Activated T-cell treated with anti-CD3 and anti-CD28 coated beads, Interleukin-2, amount 50 U/mL, for 24 hours (primary cell): ENCODE results near the gene HOXC13.

Source experiments
- DNase-seq: peaks from one replicate; pipeline ENCODE4 v3.0.0-alpha.2; 2020
- H3K27ac Mint-ChIP-seq: 2 replicates; pipeline ENCODE4 v1.8.0; 2020; ENCODE audit warnings: mild to moderate bottlenecking, mixed read lengths
- H3K27me3 Mint-ChIP-seq: 2 replicates; pipeline ENCODE4 v1.8.0; 2020; ENCODE audit warnings: mixed read lengths
- H3K36me3 Mint-ChIP-seq: 2 replicates; pipeline ENCODE4 v1.8.0; 2020; ENCODE audit warnings: low read depth, mixed read lengths
- H3K4me1 Mint-ChIP-seq: 2 replicates; pipeline ENCODE4 v1.8.0; 2020; ENCODE audit warnings: low read depth, mixed read lengths
- H3K4me3 Mint-ChIP-seq: 2 replicates; pipeline ENCODE4 v1.8.0; 2020; ENCODE audit warnings: mild to moderate bottlenecking, moderate library complexity, mixed read lengths
- H3K9me3 Mint-ChIP-seq: 2 replicates; pipeline ENCODE4 v1.8.0; 2020; ENCODE audit warnings: mixed read lengths

HOXC13 gene

GRCh38 chr12:53947743-53948142 lies 9.1 kb downstream of the HOXC13 start:
- no peak overlapping the region for H3K27ac Mint-ChIP-seq
- peaks cover 11% of the 10 kb centered on the region for H3K4me1 Mint-ChIP-seq
- no peak overlapping the region for H3K4me3 Mint-ChIP-seq
- no peak for DNase-seq
- H3K9me3 Mint-ChIP-seq, result no peaks in the 10 kb centered on the region
- H3K36me3 Mint-ChIP-seq, result no peaks in the 10 kb centered on the region
- H3K27me3 Mint-ChIP-seq, result peaks cover 99% of the 10 kb centered on the region

DNA sequence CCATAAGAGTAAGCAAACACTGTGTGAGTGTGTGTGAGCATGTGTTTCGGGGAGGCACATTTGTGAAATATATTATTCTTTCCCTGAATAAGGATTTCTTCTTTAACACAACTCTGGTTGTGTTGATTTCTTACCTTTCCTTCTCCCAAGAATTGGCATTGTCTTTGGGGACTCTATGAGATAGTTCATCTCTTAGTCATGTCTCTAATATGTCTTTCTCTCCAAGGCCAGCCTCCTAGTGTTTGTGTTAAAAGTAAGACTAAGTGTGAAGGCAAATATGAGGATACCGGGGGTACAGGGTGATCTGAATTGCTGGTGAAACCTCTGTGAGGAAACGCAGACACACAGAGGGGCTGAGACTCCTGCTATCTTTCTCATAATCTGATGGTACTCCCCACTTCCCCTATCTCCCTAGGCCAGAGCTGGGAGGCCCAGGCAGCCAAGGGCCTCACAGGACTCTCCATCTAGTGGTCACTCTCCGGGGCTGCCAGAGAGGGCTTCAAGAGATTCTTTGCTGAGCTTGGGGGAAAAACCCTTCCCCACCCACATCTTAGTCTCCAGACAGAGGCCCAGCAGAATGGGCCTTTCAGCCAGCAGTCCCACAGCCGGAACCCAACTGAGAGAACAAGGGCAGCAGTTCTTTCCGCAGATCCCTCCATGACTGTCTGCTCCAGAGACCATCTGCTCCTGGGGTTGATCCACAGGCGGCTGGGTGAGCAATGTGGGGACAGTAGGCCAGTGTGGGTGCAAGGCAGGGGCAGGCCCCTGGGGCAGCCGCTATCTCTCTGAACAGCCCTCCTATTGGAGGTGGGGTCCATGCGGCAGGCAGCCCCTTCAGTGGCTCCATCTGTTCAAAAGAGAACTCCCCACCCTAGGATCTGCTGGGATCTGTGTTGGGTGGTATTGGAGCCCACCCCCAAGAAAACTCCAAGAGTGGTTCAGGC lies 10.3 kb downstream of the HOXC13 start:
- DNase-seq, result no peak
- H3K27ac Mint-ChIP-seq, result no peak overlapping the region
- no peaks in the 10 kb centered on the region for H3K36me3 Mint-ChIP-seq
- H3K9me3 Mint-ChIP-seq, result no peaks in the 10 kb centered on the region
- no peak overlapping the region for H3K4me3 Mint-ChIP-seq
- H3K4me1 Mint-ChIP-seq, result peaks cover 16% of the 10 kb centered on the region
- peaks cover 99% of the 10 kb centered on the region for H3K27me3 Mint-ChIP-seq

DNA sequence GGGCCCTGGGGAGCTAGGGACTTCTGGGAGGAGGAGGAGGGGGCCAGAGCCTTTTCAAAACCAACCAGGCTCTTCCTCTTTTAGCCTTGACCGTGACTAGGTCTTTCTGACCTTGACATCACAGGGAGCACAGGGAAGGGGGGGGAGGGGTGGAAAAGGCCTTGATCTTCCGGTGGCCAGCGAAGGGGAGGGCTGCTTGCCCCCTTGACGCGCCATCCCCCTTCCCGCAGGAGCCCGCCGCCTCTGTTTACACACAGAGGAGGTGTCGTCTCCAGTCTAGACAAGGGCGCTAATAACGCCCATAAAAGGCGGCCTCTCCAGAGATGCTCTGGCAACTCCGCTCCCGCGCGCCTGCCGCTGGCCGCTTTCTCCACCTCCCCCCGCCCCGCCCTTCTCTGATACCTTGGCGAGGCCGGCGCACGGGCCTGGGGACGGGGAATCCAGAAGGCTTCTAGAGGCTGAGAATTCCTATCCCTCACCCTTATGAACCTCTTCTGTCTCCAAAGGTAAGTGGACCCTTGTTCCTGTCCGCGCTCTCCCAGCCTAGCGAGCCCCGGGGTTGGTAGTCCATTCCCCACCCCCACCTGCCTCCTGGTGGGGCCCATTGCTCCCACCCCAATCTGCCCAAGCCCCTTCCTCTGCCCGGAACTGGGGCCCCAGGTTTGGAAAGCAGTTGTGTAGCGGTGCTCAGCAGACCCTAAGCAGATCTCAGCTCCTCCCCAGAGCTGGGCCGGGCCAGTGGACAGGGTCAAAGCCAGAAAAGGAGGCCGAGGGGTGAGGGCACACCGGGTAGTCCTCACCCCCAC lies 11.2 kb downstream of the HOXC13 start:
- Mint-ChIP-seq H3K4me3 (no peak overlapping the region), H3K4me1 (peaks cover 16% of the 10 kb centered on the region), H3K9me3 (no peaks in the 10 kb centered on the region), H3K27ac (no peak overlapping the region), H3K27me3 (peaks cover 99% of the 10 kb centered on the region), H3K36me3 (no peaks in the 10 kb centered on the region)
- no peak for DNase-seq

DNA sequence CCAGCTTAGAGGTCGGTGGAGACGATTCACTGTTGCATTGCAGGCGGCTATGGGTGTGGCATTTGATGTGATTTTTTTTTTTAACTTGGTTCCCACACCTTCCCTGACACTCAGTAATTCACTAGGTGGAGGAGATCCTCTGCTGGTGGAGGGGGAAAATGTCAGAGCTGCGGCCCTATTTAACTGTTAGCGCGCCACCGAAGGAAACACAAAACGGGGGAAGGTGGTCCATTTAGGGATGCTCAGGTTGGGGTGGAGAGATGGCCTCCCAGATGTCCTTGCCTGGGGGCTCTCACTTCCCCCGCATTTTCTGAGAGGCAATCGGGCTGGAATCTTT lies 11.8 kb downstream of the HOXC13 start:
- Mint-ChIP-seq H3K27me3 (peaks cover 97% of the 10 kb centered on the region), H3K27ac (no peak overlapping the region), H3K4me1 (peaks cover 14% of the 10 kb centered on the region), H3K9me3 (no peaks in the 10 kb centered on the region), H3K4me3 (no peak overlapping the region), H3K36me3 (no peaks in the 10 kb centered on the region)
- DNase-seq, result no peak

GRCh38 chr12:53950789-53951576 lies 12.4 kb downstream of the HOXC13 start:
- H3K36me3 Mint-ChIP-seq, result no peaks in the 10 kb centered on the region
- H3K9me3 Mint-ChIP-seq, result no peaks in the 10 kb centered on the region
- no peak overlapping the region for H3K4me3 Mint-ChIP-seq
- H3K27ac Mint-ChIP-seq, result peak overlapping the region; percentile 44
- H3K27me3 Mint-ChIP-seq, result peaks cover 97% of the 10 kb centered on the region
- DNase-seq, result no peak
- H3K4me1 Mint-ChIP-seq, result peaks cover 18% of the 10 kb centered on the region

DNA sequence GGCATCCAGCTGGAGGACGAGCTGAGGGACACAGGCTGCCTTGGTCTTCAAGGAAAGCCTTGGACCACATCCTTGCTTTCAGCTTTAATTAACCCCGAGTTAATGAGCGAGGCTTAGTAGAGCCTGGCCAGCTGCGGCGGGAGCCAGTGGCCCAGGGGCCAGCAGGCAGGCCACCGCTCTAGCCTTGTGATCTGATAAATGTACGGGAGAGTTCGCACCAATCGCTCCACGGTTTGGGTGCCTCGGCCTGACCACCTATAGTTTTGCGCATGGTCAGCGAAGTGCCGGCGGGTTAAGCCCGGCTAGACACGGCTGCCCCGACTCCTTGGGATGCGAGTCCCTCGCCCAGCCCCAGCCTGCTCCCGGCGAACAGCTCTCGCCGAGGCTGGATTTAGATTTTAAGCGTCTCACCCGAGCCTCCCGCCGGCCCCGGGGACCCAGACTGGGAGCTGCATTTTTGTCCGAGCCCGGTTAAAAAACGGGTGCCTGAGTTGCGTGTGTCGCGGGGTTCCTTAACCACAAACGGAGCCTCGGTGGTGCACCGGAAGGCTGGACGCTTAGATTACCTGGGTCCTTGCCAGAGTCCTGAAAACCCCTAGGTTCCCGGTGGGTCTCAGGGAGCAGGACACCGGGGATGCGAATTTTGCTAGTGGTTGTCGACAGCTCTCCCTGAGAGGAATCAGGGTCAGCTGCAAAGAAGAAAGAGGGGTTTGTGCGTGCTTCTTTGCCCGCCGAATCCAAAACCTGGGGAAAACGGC lies 13.1 kb downstream of the HOXC13 start:
- peaks cover 97% of the 10 kb centered on the region for H3K27me3 Mint-ChIP-seq
- no peaks in the 10 kb centered on the region for H3K36me3 Mint-ChIP-seq
- DNase-seq, result no peak
- H3K27ac Mint-ChIP-seq, result peak overlapping the region; percentile 14
- H3K4me1 Mint-ChIP-seq, result peaks cover 24% of the 10 kb centered on the region
- H3K9me3 Mint-ChIP-seq, result no peaks in the 10 kb centered on the region
- no peak overlapping the region for H3K4me3 Mint-ChIP-seq

DNA sequence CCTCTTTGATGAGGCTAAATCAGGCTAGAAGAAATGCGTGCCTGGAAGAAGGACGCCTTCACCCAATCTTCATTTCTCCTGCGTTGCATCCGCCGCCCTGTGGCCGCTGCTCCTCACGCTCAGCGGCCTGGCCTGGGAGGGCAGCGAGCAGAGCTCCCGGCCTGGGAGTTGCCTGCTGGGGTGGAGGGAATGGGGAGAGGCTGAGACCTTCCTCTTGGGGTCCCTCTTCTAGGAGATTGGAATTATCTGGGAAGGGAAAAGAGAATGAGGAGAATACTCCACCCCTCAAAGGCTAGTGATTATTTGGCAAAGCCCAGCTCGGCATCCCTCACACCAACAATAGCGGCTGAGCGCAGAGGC lies 13.7 kb downstream of the HOXC13 start:
- no peak for DNase-seq
- no peaks in the 10 kb centered on the region for H3K36me3 Mint-ChIP-seq
- H3K27me3 Mint-ChIP-seq, result peaks cover 97% of the 10 kb centered on the region
- peaks cover 26% of the 10 kb centered on the region for H3K4me1 Mint-ChIP-seq
- no peak overlapping the region for H3K4me3 Mint-ChIP-seq
- peak overlapping the region; percentile 5 for H3K27ac Mint-ChIP-seq
- H3K9me3 Mint-ChIP-seq, result no peaks in the 10 kb centered on the region

- H3K27ac Mint-ChIP-seq, result peak overlapping the region; percentile 5
- H3K4me1 Mint-ChIP-seq, result peaks cover 26% of the 10 kb centered on the region
Measured at GRCh38 chr12:53952871-53953734, 14.5 kb downstream of the HOXC13 start.

DNA sequence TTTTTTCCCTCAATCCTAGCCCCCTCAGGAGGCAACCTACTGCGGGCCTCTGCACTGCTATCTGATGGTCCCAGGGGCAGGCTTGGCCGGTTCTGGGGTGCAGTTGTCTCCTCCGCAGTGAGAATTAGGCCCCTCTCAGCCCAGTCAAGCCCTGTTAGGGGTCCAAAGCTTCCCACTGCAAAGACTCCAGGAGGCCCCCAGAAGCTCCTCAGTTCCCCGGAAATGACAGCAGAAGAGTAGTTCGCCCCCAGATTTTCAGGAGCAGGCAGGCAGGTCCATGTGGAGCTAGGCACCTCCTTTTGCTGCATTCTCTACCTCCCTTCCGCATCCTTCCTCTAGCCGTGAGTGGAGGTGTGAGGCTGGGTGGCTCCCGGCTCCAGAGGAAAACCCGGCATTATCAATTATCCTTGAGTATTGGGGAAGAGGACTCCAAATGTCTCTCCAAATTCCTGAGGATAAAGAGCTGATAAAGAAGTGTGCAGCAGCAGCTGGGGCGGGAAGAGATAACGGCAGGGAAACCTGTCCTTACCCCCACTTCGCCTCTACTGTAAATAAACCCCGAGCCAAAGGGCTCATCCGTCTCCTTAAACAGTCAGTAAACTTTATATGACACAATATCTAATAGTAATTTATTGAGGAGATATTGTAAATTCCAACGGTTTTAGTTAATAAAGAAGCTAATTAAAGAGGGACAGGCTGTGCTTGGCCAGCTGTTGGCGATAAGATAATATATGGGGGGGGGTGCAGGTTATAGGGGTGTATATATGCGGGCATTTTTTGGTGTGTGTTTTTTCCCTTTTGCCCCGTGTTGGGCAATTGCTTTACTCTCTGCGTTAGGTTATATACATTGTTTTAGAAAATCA lies 15.4 kb downstream of the HOXC13 start:
- H3K4me3 Mint-ChIP-seq, result no peak overlapping the region
- no peak for DNase-seq
- H3K36me3 Mint-ChIP-seq, result no peaks in the 10 kb centered on the region
- H3K27me3 Mint-ChIP-seq, result peaks cover 96% of the 10 kb centered on the region
- peaks cover 26% of the 10 kb centered on the region for H3K4me1 Mint-ChIP-seq
- peak overlapping the region; percentile 55 for H3K27ac Mint-ChIP-seq
- H3K9me3 Mint-ChIP-seq, result no peaks in the 10 kb centered on the region

More at GRCh38 chr12:53952871-53953734, 14.5 kb downstream of the HOXC13 start:
- DNase-seq, result no peak
- Mint-ChIP-seq H3K4me3 (no peak overlapping the region), H3K36me3 (no peaks in the 10 kb centered on the region), H3K9me3 (no peaks in the 10 kb centered on the region), H3K27me3 (peaks cover 97% of the 10 kb centered on the region)

GRCh38 chr12:53954694-53955035 lies 16.0 kb downstream of the HOXC13 start, which contains the start of gene HOXC12:
Gene HOXC12 (plus strand): TSS chr12:53954903. CDS start chr12:53954930, 27 bp downstream.
- Mint-ChIP-seq H3K4me1 (peaks cover 26% of the 10 kb centered on the region), H3K9me3 (no peaks in the 10 kb centered on the region), H3K4me3 (no peak within 1 kb of the TSS), H3K27me3 (peaks cover 96% of the 10 kb centered on the region), H3K36me3 (no peaks in the 10 kb centered on the region), H3K27ac (peak within 1 kb of the TSS; percentile 55)
- no peak for DNase-seq

- DNase-seq, result no peak
- no peaks in the 10 kb centered on the region for H3K9me3 Mint-ChIP-seq
- no peaks in the 10 kb centered on the region for H3K36me3 Mint-ChIP-seq
- peaks cover 96% of the 10 kb centered on the region for H3K27me3 Mint-ChIP-seq
- no peak overlapping the region for H3K4me3 Mint-ChIP-seq
- H3K4me1 Mint-ChIP-seq, result peaks cover 26% of the 10 kb centered on the region
- no peak overlapping the region for H3K27ac Mint-ChIP-seq
Measured at GRCh38 chr12:53955036-53955775, 16.6 kb downstream of the HOXC13 start.

- H3K27me3 Mint-ChIP-seq, result peaks cover 96% of the 10 kb centered on the region
- H3K4me3 Mint-ChIP-seq, result peak overlapping the region; percentile 10
- no peak for DNase-seq
- no peaks in the 10 kb centered on the region for H3K36me3 Mint-ChIP-seq
- H3K4me1 Mint-ChIP-seq, result peaks cover 30% of the 10 kb centered on the region
- no peaks in the 10 kb centered on the region for H3K9me3 Mint-ChIP-seq
- peak overlapping the region; percentile 44 for H3K27ac Mint-ChIP-seq
Measured at GRCh38 chr12:53955776-53956250, 17.2 kb downstream of the HOXC13 start.
